Nephron (organoid): ENCODE results near the gene ADARB2.

Source experiments
- H3K27ac Mint-ChIP-seq, 3 experiments: 2 replicates each; pipeline ENCODE4 v1.8.0; 2020; ENCODE audit warnings: mixed read lengths in 3 of 3, mild to moderate bottlenecking in 2 of 3, moderate library complexity in 1 of 3
- H3K27me3 Mint-ChIP-seq: 2 replicates; pipeline ENCODE4 v1.8.0; 2021; ENCODE audit warnings: low read depth, mild to moderate bottlenecking, moderate library complexity, mixed read lengths
- H3K36me3 Mint-ChIP-seq: 2 replicates; pipeline ENCODE4 v1.8.0; 2020; ENCODE audit warnings: low read depth, mixed read lengths
- H3K4me1 Mint-ChIP-seq: 2 replicates; pipeline ENCODE4 v1.8.0; 2020; ENCODE audit warnings: mixed read lengths
- H3K4me3 Mint-ChIP-seq, 3 experiments: 2 replicates each; pipeline ENCODE4 v1.8.0; 2020; ENCODE audit warnings: mild to moderate bottlenecking in 3 of 3, mixed read lengths in 3 of 3, moderate library complexity in 2 of 3
- H3K9me3 Mint-ChIP-seq: 2 replicates; pipeline ENCODE4 v1.8.0; 2020; ENCODE audit warnings: mixed read lengths
- TF ChIP-seq, protein P1 (sequence below), 3 experiments: fragments of 200-600 bp; sonication (generic); IDR thresholded peaks; one replicate each; pipeline ENCODE4 v1.5.0; 2021; ENCODE audit warnings: antibody characterized with exemption in 3 of 3; ENCODE audit not compliant: unreplicated experiment in 3 of 3

ADARB2 gene

DNA sequence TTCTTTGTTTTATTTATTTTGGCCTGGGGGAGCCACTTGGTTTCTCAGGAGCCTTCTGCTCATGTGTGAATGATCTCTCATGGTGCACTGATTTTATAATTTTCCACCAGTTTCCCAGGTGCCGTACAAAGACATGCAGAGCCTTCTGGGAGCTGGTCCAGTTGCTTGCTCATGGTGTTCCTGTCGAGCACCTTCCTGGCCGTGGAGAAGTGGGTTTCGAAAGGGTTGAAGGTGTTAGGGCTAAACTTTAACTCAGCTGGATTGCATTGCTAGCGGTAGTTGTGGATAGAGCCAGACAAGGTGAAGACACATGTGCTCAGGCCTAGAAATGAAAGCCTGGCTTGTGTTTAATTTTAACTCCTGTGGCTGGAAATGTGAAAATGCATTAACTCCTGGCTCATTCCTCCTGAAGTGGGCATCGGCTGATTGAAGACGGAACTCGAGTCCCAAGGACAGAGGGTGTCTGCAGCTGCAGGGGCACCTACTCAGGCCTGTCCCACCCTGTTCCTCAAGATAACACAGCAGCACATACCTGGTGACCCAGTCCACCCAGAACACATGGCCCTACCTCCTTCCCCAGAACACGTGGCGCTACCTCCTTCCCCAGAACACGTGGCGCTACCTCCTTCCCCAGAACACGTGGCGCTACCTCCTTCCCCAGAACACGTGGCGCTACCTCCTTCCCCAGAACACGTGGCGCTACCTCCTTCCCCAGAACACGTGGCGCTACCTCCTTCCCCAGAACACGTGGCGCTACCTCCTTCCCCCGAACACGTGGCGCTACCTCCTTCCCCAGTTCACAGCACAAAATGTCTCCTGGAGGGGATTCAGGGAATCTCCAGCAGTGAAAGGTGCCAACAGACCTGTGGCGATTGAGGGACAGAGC lies 547.9 kb downstream of the ADARB2 start:
- peak overlapping the region; percentile 65 to 86 (median 74) for H3K27ac Mint-ChIP-seq
- no peaks in the 10 kb centered on the region for H3K36me3 Mint-ChIP-seq
- peaks cover 24% of the 10 kb centered on the region for H3K27me3 Mint-ChIP-seq
- no peak overlapping the region for H3K4me3 Mint-ChIP-seq
- TF ChIP-seq, protein P1, sequence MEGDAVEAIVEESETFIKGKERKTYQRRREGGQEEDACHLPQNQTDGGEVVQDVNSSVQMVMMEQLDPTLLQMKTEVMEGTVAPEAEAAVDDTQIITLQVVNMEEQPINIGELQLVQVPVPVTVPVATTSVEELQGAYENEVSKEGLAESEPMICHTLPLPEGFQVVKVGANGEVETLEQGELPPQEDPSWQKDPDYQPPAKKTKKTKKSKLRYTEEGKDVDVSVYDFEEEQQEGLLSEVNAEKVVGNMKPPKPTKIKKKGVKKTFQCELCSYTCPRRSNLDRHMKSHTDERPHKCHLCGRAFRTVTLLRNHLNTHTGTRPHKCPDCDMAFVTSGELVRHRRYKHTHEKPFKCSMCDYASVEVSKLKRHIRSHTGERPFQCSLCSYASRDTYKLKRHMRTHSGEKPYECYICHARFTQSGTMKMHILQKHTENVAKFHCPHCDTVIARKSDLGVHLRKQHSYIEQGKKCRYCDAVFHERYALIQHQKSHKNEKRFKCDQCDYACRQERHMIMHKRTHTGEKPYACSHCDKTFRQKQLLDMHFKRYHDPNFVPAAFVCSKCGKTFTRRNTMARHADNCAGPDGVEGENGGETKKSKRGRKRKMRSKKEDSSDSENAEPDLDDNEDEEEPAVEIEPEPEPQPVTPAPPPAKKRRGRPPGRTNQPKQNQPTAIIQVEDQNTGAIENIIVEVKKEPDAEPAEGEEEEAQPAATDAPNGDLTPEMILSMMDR (IDR thresholded peaks at IDR 0.05; ENCODE audit: unreplicated experiment in 3 of 3): no peak
- peaks cover 16% of the 10 kb centered on the region for H3K4me1 Mint-ChIP-seq
- H3K9me3 Mint-ChIP-seq: no peaks in the 10 kb centered on the region

DNA sequence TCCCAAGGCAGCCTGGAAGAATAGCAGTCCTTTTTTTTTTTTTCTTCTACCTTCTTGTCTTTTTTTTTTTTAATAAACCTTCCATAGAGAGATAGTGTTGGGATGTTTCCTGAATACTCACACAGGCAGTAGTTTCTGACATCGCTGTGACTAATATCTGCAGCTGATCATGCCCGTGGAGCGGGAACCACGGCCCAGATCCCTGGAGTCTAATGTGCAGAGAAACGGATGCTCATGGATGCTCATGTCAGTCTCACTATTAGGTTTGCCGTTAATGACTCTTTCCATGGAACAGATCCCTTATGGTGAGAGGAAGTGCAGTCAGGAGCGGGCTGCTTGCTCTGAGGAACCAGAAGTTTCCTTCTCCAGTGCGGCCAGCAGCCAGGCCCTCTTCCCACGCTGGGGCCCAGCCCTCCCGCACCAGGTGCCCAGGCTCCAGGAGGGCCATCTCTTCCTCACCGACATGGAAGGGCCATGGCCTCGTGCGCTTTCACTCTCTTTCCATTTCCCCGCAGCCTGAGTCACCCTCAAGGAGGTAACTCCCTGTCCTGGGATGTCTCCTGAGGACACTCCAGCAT lies 548.7 kb downstream of the ADARB2 start:
- H3K27ac Mint-ChIP-seq: peak overlapping the region; percentile 65 to 86 (median 74)
- peaks cover 25% of the 10 kb centered on the region for H3K27me3 Mint-ChIP-seq
- H3K36me3 Mint-ChIP-seq: no peaks in the 10 kb centered on the region
- H3K4me1 Mint-ChIP-seq: peaks cover 10% of the 10 kb centered on the region
- no peaks in the 10 kb centered on the region for H3K9me3 Mint-ChIP-seq
- TF ChIP-seq, protein P1 (IDR thresholded peaks at IDR 0.05; ENCODE audit: unreplicated experiment in 3 of 3): no peak
- H3K4me3 Mint-ChIP-seq: no peak overlapping the region

DNA sequence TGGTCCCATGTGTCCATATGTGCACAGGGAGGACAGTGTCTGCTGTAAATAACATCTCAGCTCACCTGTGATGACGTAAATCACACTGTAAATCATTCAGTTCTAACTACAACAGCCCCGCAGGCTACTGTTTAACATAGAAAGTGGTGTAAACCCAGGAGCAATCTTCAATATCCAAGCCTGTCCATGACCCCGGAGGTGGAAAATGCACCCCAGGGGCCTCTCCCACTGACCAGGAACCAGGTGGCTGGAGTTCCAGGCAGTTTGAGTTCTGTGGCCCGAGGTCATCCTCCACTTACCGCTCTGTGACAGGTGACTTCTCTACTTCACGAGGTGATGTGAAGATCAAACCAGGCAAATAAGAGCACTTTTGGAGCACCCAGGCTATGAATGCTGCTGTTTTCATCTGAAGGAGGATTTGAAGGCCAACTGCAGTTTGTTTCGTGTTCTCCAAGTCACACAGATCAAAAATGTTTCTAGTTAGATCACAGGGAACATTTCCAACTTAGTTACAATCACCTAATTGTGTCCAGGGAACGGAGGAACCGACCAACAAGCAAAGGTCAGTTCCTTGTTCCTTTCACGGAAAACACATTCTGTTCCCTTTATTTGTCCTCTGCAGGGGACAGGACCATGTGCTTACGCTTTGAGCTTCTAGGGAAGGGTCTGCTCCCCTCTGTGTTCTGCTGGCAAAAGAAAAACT lies 549.3 kb downstream of the ADARB2 start:
- Mint-ChIP-seq H3K27me3 (peaks cover 28% of the 10 kb centered on the region), H3K36me3 (no peaks in the 10 kb centered on the region), H3K4me3 (no peak overlapping the region), H3K27ac (peak overlapping the region; percentile 56 to 70 (median 65)), H3K9me3 (no peaks in the 10 kb centered on the region), H3K4me1 (peaks cover 6% of the 10 kb centered on the region)
- TF ChIP-seq, protein P1 (IDR thresholded peaks at IDR 0.05; ENCODE audit: unreplicated experiment in 3 of 3): no peak

DNA sequence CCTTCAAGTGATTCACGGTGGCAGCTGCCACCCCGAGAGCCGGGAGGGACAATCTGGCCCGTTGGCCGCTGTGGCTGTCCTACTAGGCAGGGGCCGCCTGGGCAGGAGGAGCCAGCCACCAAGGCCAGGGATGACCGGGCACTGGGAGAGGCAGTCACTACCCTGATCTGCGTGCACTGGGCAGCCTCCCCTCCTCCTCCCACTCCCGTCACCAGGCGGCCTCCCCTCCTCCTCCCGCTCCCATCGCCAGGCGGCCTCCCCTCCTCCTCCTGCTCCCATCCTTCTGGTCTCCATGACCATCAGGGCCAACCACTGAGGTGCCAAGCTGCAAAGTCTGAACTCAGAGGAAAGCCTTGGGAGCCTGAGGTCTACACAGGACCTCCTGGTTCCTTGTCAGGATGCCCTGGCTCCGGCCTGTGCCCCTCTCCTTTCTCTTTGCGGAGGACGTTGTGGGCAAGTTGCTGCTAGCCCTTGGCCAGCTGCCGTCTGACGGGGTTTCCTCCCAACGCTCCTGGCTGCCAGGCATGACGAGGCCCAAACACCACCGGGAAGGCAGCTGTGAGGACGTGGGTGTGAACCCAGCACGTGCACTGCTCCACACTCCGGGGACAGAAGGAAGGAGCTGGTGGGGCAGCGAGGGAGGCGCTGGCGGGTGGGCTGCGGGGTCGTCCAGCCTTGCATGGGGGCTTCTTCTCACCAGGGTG lies 550.0 kb downstream of the ADARB2 start:
- Mint-ChIP-seq H3K27me3 (peaks cover 28% of the 10 kb centered on the region), H3K4me1 (peaks cover 6% of the 10 kb centered on the region), H3K27ac (peak overlapping the region in 1 of 3 experiments; percentile 70), H3K9me3 (no peaks in the 10 kb centered on the region), H3K36me3 (no peaks in the 10 kb centered on the region), H3K4me3 (no peak overlapping the region)
- TF ChIP-seq, protein P1 (IDR thresholded peaks at IDR 0.05; ENCODE audit: unreplicated experiment in 3 of 3): no peak

DNA sequence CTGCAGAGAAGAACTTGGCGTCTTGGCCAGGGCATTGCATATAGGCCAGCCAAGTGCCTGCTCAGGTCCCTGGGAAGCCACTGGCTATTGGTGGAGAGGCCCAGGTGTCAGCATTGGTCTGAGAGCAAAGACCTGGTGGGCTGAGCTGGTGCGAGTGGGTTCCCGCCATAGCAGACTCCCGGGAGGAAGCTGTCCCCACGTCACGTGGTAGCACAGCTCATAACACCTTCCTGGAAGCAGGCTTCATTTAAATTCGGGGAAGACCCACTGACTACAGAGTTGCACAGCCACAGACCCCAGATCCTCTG lies 550.7 kb downstream of the ADARB2 start:
- H3K27ac Mint-ChIP-seq: no peak overlapping the region
- no peaks in the 10 kb centered on the region for H3K9me3 Mint-ChIP-seq
- H3K4me3 Mint-ChIP-seq: no peak overlapping the region
- no peaks in the 10 kb centered on the region for H3K36me3 Mint-ChIP-seq
- H3K4me1 Mint-ChIP-seq: peaks cover 7% of the 10 kb centered on the region
- TF ChIP-seq, protein P1 (IDR thresholded peaks at IDR 0.05; ENCODE audit: unreplicated experiment in 3 of 3): no peak
- H3K27me3 Mint-ChIP-seq: peaks cover 32% of the 10 kb centered on the region
